GM19468 (cell line): Measurements from ENCODE around the gene CACNA1D.

Experiments
- ATAC-seq: cut with Tn5 transposase; IDR thresholded peaks from one replicate; pipeline ENCODE4 v1.9.1; 2021; ENCODE audit warnings: mild to moderate bottlenecking, moderate library complexity, moderate number of reproducible peaks; ENCODE audit not compliant: unreplicated experiment; ENCODE audit errors: extremely low read depth

CACNA1D gene

GRCh38 chr3:53675022-53675697 lies 180.7 kb downstream of the CACNA1D start:
- no peak for ATAC-seq

- ATAC-seq, result no peak
These were observed 181.5 kb downstream of the CACNA1D start for GRCh38 chr3:53675942-53676341.

- ATAC-seq, result no peak
These were observed 183.0 kb downstream of the CACNA1D start for GRCh38 chr3:53677413-53677812.

- no peak for ATAC-seq
These were observed 185.6 kb downstream of the CACNA1D start for GRCh38 chr3:53680028-53680427.

- ATAC-seq, result no peak
These were observed 188.4 kb downstream of the CACNA1D start for GRCh38 chr3:53682807-53683206.

GRCh38 chr3:53688066-53688465 lies 193.7 kb downstream of the CACNA1D start:
- ATAC-seq, result no peak

- no peak for ATAC-seq
These were observed 194.6 kb downstream of the CACNA1D start for GRCh38 chr3:53688989-53689388.

GRCh38 chr3:53689681-53690080 lies 195.3 kb downstream of the CACNA1D start:
- no peak for ATAC-seq

GRCh38 chr3:53690521-53690920 lies 196.1 kb downstream of the CACNA1D start:
- no peak for ATAC-seq

- no peak for ATAC-seq
These were observed 196.9 kb downstream of the CACNA1D start for GRCh38 chr3:53691349-53691748.

- ATAC-seq, result no peak
These were observed 197.5 kb downstream of the CACNA1D start for GRCh38 chr3:53691885-53692284.

- no peak for ATAC-seq
These were observed 199.0 kb downstream of the CACNA1D start for GRCh38 chr3:53693451-53693850.

- no peak for ATAC-seq
These were observed 199.6 kb downstream of the CACNA1D start for GRCh38 chr3:53694046-53694445.

GRCh38 chr3:53694666-53695323 lies 200.4 kb downstream of the CACNA1D start:
- ATAC-seq, result no peak

GRCh38 chr3:53695324-53695690 lies 200.9 kb downstream of the CACNA1D start:
- ATAC-seq, result no peak

- ATAC-seq, result no peak
These were observed 202.2 kb downstream of the CACNA1D start for GRCh38 chr3:53696401-53697172.

GRCh38 chr3:53700441-53700840 lies 206.0 kb downstream of the CACNA1D start:
- ATAC-seq, result no peak

- no peak for ATAC-seq
These were observed 208.5 kb downstream of the CACNA1D start for GRCh38 chr3:53702776-53703530.

GRCh38 chr3:53703630-53704362 lies 209.4 kb downstream of the CACNA1D start:
- ATAC-seq, result no peak

GRCh38 chr3:53704363-53704725 lies 209.9 kb downstream of the CACNA1D start:
- no peak for ATAC-seq
